Activated CD4-positive, alpha-beta T cell treated with anti-CD3 and anti-CD28 coated beads, Interleukin-2, amount 10 ng/mL, durations not matched to agents 7 days and 5 days (primary cell): Measurements from ENCODE around the gene HOXA11. TPM values are rescaled to one million over a fixed set of nuclear protein-coding genes. Genes with fewer than 3 reads are reported as not detected.

Experiments used
- CTCF ChIA-PET: fragments of 350-600 bp; sonication (Branson Sonifier 250); formaldehyde crosslinking; loops from one replicate; lab custom pipeline; 2021; ENCODE audit warnings: antibody characterized with exemption; lab: Charles Lee
- POLR2A ChIA-PET: fragments of 350-600 bp; sonication (Branson Sonifier 250); formaldehyde crosslinking; loops from one replicate; lab custom pipeline; 2021; ENCODE audit warnings: antibody characterized with exemption; lab: Charles Lee
- DNase-seq: peaks from one replicate; pipeline ENCODE4 v3.0.0-alpha.2; 2020
- H3K27ac Mint-ChIP-seq: one replicate; pipeline ENCODE4 v1.8.0; 2021; ENCODE audit warnings: mild to moderate bottlenecking, moderate library complexity, mixed read lengths
- H3K27me3 Mint-ChIP-seq: one replicate; pipeline ENCODE4 v1.8.0; 2021; ENCODE audit warnings: mixed read lengths
- H3K36me3 Mint-ChIP-seq: one replicate; pipeline ENCODE4 v1.8.0; 2021; ENCODE audit warnings: low read depth, mixed read lengths
- H3K4me1 Mint-ChIP-seq: one replicate; pipeline ENCODE4 v1.8.0; 2021; ENCODE audit warnings: mixed read lengths
- H3K4me3 Mint-ChIP-seq: one replicate; pipeline ENCODE4 v1.8.0; 2021; ENCODE audit warnings: mild to moderate bottlenecking, moderate library complexity, mixed read lengths
- H3K9me3 Mint-ChIP-seq: one replicate; pipeline ENCODE4 v1.8.0; 2021; ENCODE audit warnings: mixed read lengths
- total RNA-seq, 2 experiments: library from RNA; stranded (reverse); gene quantifications; one replicate each; pipeline ENCODE4 v1.2.3, GENCODE V29; 2021

HOXA11 gene
- total RNA-seq, 2 experiments from 2014 or later, result not detected

DNA sequence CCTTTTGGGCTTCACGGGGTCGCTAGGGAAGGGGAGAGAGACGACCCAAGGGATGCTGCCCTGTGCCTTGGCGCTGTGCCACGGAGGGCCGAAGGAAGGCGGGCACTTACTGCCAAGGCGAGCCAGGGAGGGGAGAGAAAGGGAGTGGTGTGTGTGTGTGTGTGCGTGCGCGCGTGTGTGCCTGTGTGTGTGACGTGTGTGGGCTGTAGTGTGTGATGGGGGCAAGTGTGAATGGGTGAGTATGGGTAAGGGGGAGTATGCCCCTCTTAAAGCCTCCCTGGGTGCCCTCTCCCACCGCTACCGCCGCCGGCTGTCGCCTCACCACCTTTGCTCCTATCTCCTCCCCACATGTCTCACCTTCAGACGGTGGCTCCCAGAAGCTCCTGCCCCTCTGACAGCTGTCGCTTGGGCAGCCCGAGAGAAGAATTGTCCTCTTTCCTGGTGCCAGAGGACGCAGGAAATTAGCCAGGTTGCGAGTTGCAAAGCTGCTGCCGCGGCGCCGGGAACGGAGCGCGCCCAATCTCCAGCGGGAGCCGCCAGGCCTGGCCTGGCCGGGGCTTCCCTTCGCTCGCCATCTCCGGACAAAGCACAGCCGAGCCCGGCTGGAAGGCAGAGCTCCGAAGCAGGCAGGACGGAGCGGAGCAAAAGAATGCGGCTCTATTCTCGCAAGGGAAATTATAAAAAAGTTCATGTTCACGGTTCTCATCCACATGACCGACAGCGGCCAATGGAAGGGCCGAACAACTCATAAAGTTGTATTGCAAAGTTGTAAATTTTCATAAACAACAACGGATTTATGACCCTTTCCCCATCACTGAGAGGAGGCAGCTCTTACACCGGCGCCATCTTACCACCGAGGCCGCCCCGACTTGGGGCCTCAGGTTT is 32.9 kb downstream of the HOXA11 start, which contains the start of gene HOXA3:
TSS of gene HOXA3 (minus strand) at position 653 of the 885 bp plus-strand sequence. CDS start 41,943 bp downstream, outside the sequence.
- no peak for DNase-seq
- Mint-ChIP-seq H3K27ac (peak within 1 kb of the TSS; percentile 31), H3K9me3 (no peaks in the 10 kb centered on the region), H3K4me1 (peaks cover 27% of the 10 kb centered on the region), H3K4me3 (peak within 1 kb of the TSS; percentile 39), H3K27me3 (peaks cover 88% of the 10 kb centered on the region), H3K36me3 (peaks cover 1% of the 10 kb centered on the region)
- POLR2A ChIA-PET, result no interaction called here
- CTCF ChIA-PET, result interaction anchor here (1.0 to 3.0 kb wide), 7 partner anchors 9 to 90 kb away, joined by 3 to 11 read pairs (median 6); partner anchors contain the start of genes EVX1 and HOXA11

DNA sequence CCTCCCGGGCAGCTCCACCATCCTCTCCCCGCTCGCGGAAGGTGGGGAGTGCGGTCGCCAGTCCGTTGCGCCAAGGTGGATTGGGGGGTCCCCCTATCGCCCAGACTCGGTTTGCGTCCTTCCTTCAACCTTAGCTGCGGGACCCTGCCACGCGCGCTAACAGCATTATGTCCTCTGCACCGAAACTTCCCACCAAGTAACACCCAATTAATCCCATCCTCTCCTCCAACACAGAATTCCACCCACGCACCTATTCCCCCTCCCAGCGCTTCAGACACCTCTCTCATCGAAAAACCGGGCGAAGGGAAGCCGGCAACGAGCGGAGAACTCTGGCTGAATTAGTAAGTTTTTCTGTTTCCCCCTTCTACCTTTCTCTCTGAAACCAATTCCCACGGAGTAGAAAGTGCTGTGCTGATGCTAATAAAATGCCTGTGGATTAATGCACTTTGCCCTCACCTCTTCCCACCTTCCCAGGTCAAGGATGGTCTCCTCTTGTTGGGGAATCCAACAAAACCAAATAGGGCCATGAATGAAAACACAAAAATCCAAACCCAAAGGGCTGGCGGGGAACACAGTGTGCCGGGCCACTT is 33.6 kb downstream of the HOXA11 start:
- peaks cover 90% of the 10 kb centered on the region for H3K27me3 Mint-ChIP-seq
- peak overlapping the region; percentile 39 for H3K4me3 Mint-ChIP-seq
- H3K27ac Mint-ChIP-seq, result peak overlapping the region; percentile 31
- no peaks in the 10 kb centered on the region for H3K9me3 Mint-ChIP-seq
- ChIA-PET POLR2A (interaction anchor here (1.0 kb wide), 1 partner anchor 21 kb away, joined by 3 read pairs; no protein-coding TSS in a partner anchor), CTCF (interaction anchor here (0.8 to 3.0 kb wide), 12 partner anchors 10 to 104 kb away, joined by 3 to 11 read pairs (median 4); partner anchors contain the start of genes EVX1, HOXA11 and HOXA13)
- DNase-seq, result no peak
- H3K36me3 Mint-ChIP-seq, result peaks cover 1% of the 10 kb centered on the region
- H3K4me1 Mint-ChIP-seq, result peaks cover 27% of the 10 kb centered on the region

- H3K9me3 Mint-ChIP-seq, result no peaks in the 10 kb centered on the region
- peaks cover 90% of the 10 kb centered on the region for H3K27me3 Mint-ChIP-seq
- peaks cover 27% of the 10 kb centered on the region for H3K4me1 Mint-ChIP-seq
- peak overlapping the region; percentile 39 for H3K4me3 Mint-ChIP-seq
- peaks cover 1% of the 10 kb centered on the region for H3K36me3 Mint-ChIP-seq
- DNase-seq, result peak; percentile 55
- ChIA-PET POLR2A (interaction anchor here (1.0 kb wide), 1 partner anchor 22 kb away, joined by 3 read pairs; no protein-coding TSS in a partner anchor), CTCF (interaction anchor here (0.6 to 3.0 kb wide), 19 partner anchors 10 to 1223 kb away, joined by 3 to 11 read pairs (median 3); partner anchors contain the start of genes EVX1, HOXA11 and HOXA13)
- H3K27ac Mint-ChIP-seq, result no peak overlapping the region
These were observed 34.3 kb downstream of the HOXA11 start for GRCh38 chr7:27150568-27151340.

GRCh38 chr7:27149842-27150567 is 35.0 kb downstream of the HOXA11 start:
- Mint-ChIP-seq H3K4me3 (no peak overlapping the region), H3K27me3 (peaks cover 83% of the 10 kb centered on the region)
- POLR2A ChIA-PET, result no interaction called here

DNA sequence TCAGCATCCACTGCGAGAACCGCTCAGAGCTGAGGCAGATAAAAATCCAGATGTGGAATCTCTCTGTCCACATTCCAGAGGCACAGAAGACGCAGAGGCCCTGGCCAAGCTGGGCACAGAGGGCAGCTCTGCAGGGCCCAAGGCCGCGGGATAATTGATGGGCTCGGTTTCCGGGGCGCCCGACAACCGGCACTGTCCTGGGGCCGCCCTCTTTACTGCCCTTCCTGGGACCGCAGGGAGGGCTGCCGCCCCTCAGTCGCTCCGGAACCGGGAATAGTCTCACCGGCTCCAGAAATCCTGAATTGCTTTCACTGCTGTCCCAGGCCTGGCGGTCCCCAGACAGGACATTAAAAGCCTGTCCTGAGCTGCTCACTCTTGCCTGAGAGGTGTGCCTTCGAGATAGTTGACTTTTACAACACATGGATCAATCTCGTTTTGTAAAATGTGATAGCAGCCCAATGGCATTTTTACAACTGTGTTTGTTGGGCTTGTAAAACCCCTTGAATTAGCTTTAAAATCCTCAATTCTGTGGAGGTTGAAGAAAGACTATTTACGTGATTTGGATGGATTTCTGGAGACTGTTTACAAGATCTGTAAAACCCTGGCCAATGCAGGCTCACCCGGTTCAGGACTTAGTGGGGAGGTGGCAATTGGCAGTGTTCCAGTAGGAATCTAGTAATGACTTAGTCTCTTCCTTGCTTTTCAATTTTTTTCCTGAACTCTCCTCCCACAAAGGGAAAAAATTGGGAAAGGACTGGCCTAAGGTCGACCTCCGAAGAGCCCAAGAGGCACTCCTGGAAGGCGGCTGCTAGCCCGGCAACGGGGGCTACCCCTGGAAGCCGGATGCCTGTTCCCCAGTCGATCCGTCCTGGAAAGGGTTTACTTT is 36.0 kb downstream of the HOXA11 start:
- H3K27me3 Mint-ChIP-seq, result peaks cover 73% of the 10 kb centered on the region
- peaks cover 24% of the 10 kb centered on the region for H3K4me1 Mint-ChIP-seq
- DNase-seq, result no peak
- H3K4me3 Mint-ChIP-seq, result no peak overlapping the region
- CTCF ChIA-PET, result interaction anchor here (1.0 to 2.4 kb wide), 6 partner anchors 9 to 51 kb away, joined by 3 to 10 read pairs (median 4); no protein-coding TSS in a partner anchor
- POLR2A ChIA-PET, result interaction anchor here (0.6 kb wide), 1 partner anchor 101 kb away, joined by 3 read pairs; no protein-coding TSS in a partner anchor
- H3K36me3 Mint-ChIP-seq, result no peaks in the 10 kb centered on the region
- no peaks in the 10 kb centered on the region for H3K9me3 Mint-ChIP-seq
- H3K27ac Mint-ChIP-seq, result no peak overlapping the region

More at GRCh38 chr7:27149842-27150567, 35.0 kb downstream of the HOXA11 start:
- Mint-ChIP-seq H3K27ac (no peak overlapping the region), H3K9me3 (no peaks in the 10 kb centered on the region), H3K36me3 (no peaks in the 10 kb centered on the region), H3K4me1 (peaks cover 27% of the 10 kb centered on the region)
- CTCF ChIA-PET, result interaction anchor here (0.6 to 3.0 kb wide), 18 partner anchors 10 to 1222 kb away, joined by 3 to 11 read pairs (median 4); partner anchors contain the start of genes EVX1, HOXA11 and HOXA13
- DNase-seq, result no peak

- POLR2A ChIA-PET, result no interaction called here
- Mint-ChIP-seq H3K27me3 (peaks cover 65% of the 10 kb centered on the region), H3K36me3 (no peaks in the 10 kb centered on the region), H3K4me3 (no peak overlapping the region), H3K27ac (no peak overlapping the region), H3K4me1 (peaks cover 24% of the 10 kb centered on the region), H3K9me3 (no peaks in the 10 kb centered on the region)
- no peak for DNase-seq
- CTCF ChIA-PET, result interaction anchor here (1.0 to 2.1 kb wide), 4 partner anchors 13 to 50 kb away, joined by 3 to 10 read pairs (median 3); no protein-coding TSS in a partner anchor
These were observed 36.8 kb downstream of the HOXA11 start for GRCh38 chr7:27148031-27148755.

DNA sequence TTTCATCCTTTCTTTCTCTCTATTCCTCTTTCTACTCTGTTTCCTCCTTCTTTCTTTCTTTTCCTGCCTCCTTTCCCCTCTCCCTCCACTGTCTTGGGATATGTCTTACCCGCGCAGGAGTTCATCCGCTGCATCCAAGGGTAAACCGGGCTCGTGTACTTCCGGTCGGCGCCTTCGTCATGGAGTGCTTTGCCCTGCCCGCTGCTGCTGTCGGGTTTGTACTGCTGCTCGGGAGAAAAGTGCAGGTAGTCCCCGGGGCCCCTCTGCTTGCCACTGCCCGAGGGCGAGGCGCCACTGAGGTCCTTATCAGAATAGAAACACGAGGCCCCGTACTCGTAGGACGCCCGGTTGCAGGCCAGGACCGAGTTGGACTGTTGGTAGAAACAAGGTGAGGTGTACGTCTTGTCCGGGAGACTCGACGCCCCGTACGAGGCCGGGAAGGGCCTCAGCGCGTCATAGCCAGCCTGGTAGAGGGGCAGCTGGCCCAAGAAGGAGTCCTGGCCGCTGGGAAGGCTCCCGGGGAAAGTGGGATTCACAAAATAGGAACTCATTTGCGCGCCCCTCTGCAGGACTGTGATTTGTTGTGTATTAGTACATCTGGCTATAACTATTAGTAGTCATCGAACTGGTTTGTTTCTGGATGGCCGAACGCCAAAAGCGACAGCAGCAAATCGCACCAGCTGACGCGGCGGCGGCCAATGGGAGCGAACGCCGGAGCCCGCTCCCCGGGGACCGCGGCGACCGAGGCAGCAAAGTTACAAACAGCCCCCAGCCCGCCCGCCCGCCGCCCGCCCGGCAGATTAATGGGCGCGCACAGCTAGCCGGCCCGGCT is 37.6 kb downstream of the HOXA11 start, which contains the start of gene HOXA6:
TSS of gene HOXA6 (minus strand) at position 576 of the 832 bp plus-strand sequence. CDS start at position 551, 25 bp downstream.
- no peak for DNase-seq
- ChIA-PET CTCF (interaction anchor here (1.0 to 1.1 kb wide), 3 partner anchors 47 to 49 kb away, joined by 3 read pairs; no protein-coding TSS in a partner anchor), POLR2A (no interaction called here)
- Mint-ChIP-seq H3K27me3 (peaks cover 62% of the 10 kb centered on the region), H3K27ac (peak within 1 kb of the TSS; percentile 22), H3K36me3 (no peaks in the 10 kb centered on the region), H3K4me3 (no peak within 1 kb of the TSS), H3K9me3 (no peaks in the 10 kb centered on the region), H3K4me1 (peaks cover 24% of the 10 kb centered on the region)

GRCh38 chr7:27146491-27147198 is 38.4 kb downstream of the HOXA11 start:
- no peak for DNase-seq
- H3K27ac Mint-ChIP-seq, result no peak overlapping the region
- CTCF ChIA-PET, result interaction anchor here (0.6 to 2.1 kb wide), 3 partner anchors 15 to 235 kb away, joined by 3 to 5 read pairs (median 3); no protein-coding TSS in a partner anchor
- H3K36me3 Mint-ChIP-seq, result no peaks in the 10 kb centered on the region
- peaks cover 55% of the 10 kb centered on the region for H3K27me3 Mint-ChIP-seq
- peaks cover 19% of the 10 kb centered on the region for H3K4me1 Mint-ChIP-seq
- no peaks in the 10 kb centered on the region for H3K9me3 Mint-ChIP-seq
- no peak overlapping the region for H3K4me3 Mint-ChIP-seq
- POLR2A ChIA-PET, result no interaction called here

DNA sequence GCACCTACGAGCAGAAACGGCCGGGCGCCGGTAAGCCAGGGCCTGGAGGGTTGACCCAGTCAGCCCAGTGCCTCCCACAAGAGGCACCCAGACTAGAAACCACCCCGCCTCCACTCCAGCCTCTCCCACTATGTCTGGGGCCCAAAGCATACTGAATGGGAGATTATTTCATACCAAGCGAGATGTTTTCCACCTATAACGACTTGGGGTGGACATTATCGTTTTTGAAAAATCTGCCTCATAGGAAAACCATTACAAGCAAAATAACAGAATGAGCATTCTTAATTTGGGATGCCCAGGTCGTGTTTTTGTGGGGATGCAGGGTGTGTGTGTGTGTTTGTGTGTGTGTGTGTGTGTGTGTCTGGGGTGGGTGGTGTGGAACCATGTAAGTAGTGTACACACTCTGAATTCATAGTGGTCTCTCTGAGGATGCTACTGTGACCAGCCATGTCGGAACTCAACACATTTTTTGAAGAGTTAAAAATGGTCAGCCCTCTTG is 39.1 kb downstream of the HOXA11 start:
- no peak for DNase-seq
- Mint-ChIP-seq H3K9me3 (no peaks in the 10 kb centered on the region), H3K27me3 (peaks cover 51% of the 10 kb centered on the region), H3K4me3 (no peak overlapping the region), H3K36me3 (no peaks in the 10 kb centered on the region), H3K4me1 (peaks cover 12% of the 10 kb centered on the region), H3K27ac (no peak overlapping the region)
- ChIA-PET POLR2A (no interaction called here), CTCF (interaction anchor here (0.6 to 2.1 kb wide), 5 partner anchors 14 to 235 kb away, joined by 3 to 5 read pairs (median 3); no protein-coding TSS in a partner anchor)
